HG02970 (cell line): Measurements from ENCODE around the gene PPIL3.

ENCODE experiments used
- ATAC-seq: cut with Tn5 transposase; IDR thresholded peaks from one replicate; pipeline ENCODE4 v1.9.1; 2021; ENCODE audit warnings: mild to moderate bottlenecking, moderate library complexity, moderate number of reproducible peaks; ENCODE audit not compliant: unreplicated experiment, low FRiP score

The PPIL3 gene

GRCh38 chr2:200861617-200862155, 27.2 kb downstream of the PPIL3 start:
- ATAC-seq, result no peak

- no peak for ATAC-seq
Observed at GRCh38 chr2:200860092-200860795, 28.6 kb downstream of the PPIL3 start.

GRCh38 chr2:200856806-200857205, 32.1 kb downstream of the PPIL3 start:
- ATAC-seq, result no peak

- ATAC-seq, result no peak
Observed at GRCh38 chr2:200852605-200853004, 36.3 kb downstream of the PPIL3 start.

- no peak for ATAC-seq
Observed at GRCh38 chr2:200851398-200852248, 37.3 kb downstream of the PPIL3 start.

GRCh38 chr2:200850512-200851256, 38.2 kb downstream of the PPIL3 start:
- ATAC-seq, result no peak

GRCh38 chr2:200847939-200848338, 40.9 kb downstream of the PPIL3 start:
- ATAC-seq, result no peak

- ATAC-seq, result no peak
Observed at GRCh38 chr2:200847269-200847668, 41.6 kb downstream of the PPIL3 start.

- no peak for ATAC-seq
Observed at GRCh38 chr2:200845669-200846325, 43.1 kb downstream of the PPIL3 start.

GRCh38 chr2:200845194-200845593, 43.7 kb downstream of the PPIL3 start:
- ATAC-seq, result no peak

GRCh38 chr2:200843993-200844948, 44.6 kb downstream of the PPIL3 start:
- no peak for ATAC-seq

- no peak for ATAC-seq
Observed at GRCh38 chr2:200839513-200839912, 49.4 kb downstream of the PPIL3 start.

GRCh38 chr2:200834701-200835100, 54.2 kb downstream of the PPIL3 start:
- ATAC-seq, result no peak

- no peak for ATAC-seq
Observed at GRCh38 chr2:200829258-200829655, 59.6 kb downstream of the PPIL3 start.

- ATAC-seq, result no peak
Observed at GRCh38 chr2:200828572-200829257, 60.2 kb downstream of the PPIL3 start.

GRCh38 chr2:200828104-200828503, 60.8 kb downstream of the PPIL3 start:
- ATAC-seq, result no peak

- ATAC-seq, result no peak
Observed at GRCh38 chr2:200821686-200822245, 67.1 kb downstream of the PPIL3 start.
